IMR-90 (cell line): ENCODE data around the gene AMIGO1. TPM values are rescaled to one million over a fixed set of nuclear protein-coding genes. Genes with fewer than 3 reads are reported as not detected.

Experiments
- ATAC-seq: fragments of 200-7000 bp; cut with Tn5 transposase; 2 replicates; pipeline ENCODE4 v1.9.1; 2020; ENCODE audit warnings: low read depth, mild to moderate bottlenecking, moderate library complexity
- BruUV-seq: library from RNA; stranded (reverse); fragments of 400-500 nt; replicated peaks from 2 replicates; lab custom pipeline; 2021; lab: Mats Ljungman, UMichigan
- CTCF ChIA-PET: fragments of 300-600 bp; formaldehyde crosslinking; extraction: SDS; loops from one replicate; lab custom pipeline; 2021; ENCODE audit warnings: antibody characterized with exemption; lab: Yijun Ruan, JAX
- POLR2A ChIA-PET: fragments of 300-600 bp; sonication (Branson Sonifier 250); formaldehyde crosslinking; loops from one replicate; lab custom pipeline; 2022; ENCODE audit warnings: antibody characterized with exemption; ENCODE audit not compliant: unreplicated experiment; lab: Charles Lee
- DNase-seq: peaks from one replicate; pipeline ENCODE4 v3.0.0; 2013
- H2AFZ ChIP-seq: replicated peaks from 2 replicates; pipeline ENCODE3; 2013; ENCODE audit warnings: low read length, mild to moderate bottlenecking; ENCODE audit not compliant: poor library complexity
- H2AK5ac ChIP-seq: 2 replicates; pipeline ENCODE4 v1.6.1; 2013; ENCODE audit warnings: low read depth, low read length, inconsistent platforms
- H2AK9ac ChIP-seq: replicated peaks from 2 replicates; pipeline ENCODE3; 2013; ENCODE audit warnings: mild to moderate bottlenecking, low read depth, low read length, moderate library complexity; ENCODE audit not compliant: poor library complexity
- H2BK120ac ChIP-seq: 2 replicates; pipeline ENCODE4 v1.6.1; 2013; ENCODE audit warnings: low read depth, low read length, inconsistent platforms
- H2BK15ac ChIP-seq: 3 replicates; pipeline ENCODE4 v1.6.1; 2013; ENCODE audit warnings: low read depth, low read length, inconsistent platforms
- H2BK20ac ChIP-seq: 2 replicates; pipeline ENCODE4 v1.6.1; 2013; ENCODE audit warnings: low read depth, mild to moderate bottlenecking, inconsistent platforms, low read length, moderate library complexity
- H2BK5ac ChIP-seq: 2 replicates; pipeline ENCODE4 v1.6.1; 2013; ENCODE audit warnings: mild to moderate bottlenecking, low read depth, low read length, inconsistent platforms; ENCODE audit not compliant: poor library complexity, severe bottlenecking
- H3K14ac ChIP-seq: replicated peaks from 2 replicates; pipeline ENCODE4 v1.6.1; 2013; ENCODE audit warnings: low read depth, low read length, inconsistent platforms
- H3K18ac ChIP-seq: 2 replicates; pipeline ENCODE4 v1.6.1; 2013; ENCODE audit warnings: low read depth, low read length, control low read depth
- H3K23ac ChIP-seq: 2 replicates; pipeline ENCODE4 v1.6.1; 2013; ENCODE audit warnings: low read depth, low read length, inconsistent platforms
- H3K27ac ChIP-seq: 2 replicates; pipeline ENCODE4 v1.5.1; 2013; ENCODE audit warnings: mild to moderate bottlenecking, control low read depth, low read length; ENCODE audit not compliant: insufficient read depth
- H3K27me3 ChIP-seq: 2 replicates; pipeline ENCODE4 v1.6.1; 2013; ENCODE audit warnings: low read length; ENCODE audit not compliant: control insufficient read depth, insufficient read depth
- H3K36me3 ChIP-seq: 2 replicates; pipeline ENCODE4 v1.6.1; 2013; ENCODE audit warnings: low read length, mixed read lengths; ENCODE audit not compliant: control insufficient read depth, insufficient read depth
- H3K4ac ChIP-seq: 2 replicates; pipeline ENCODE4 v1.6.1; 2013; ENCODE audit warnings: low read depth, low read length, inconsistent platforms
- H3K4me1 ChIP-seq: 2 replicates; pipeline ENCODE4 v1.6.1; 2013; ENCODE audit warnings: low read length, mixed read lengths; ENCODE audit not compliant: control insufficient read depth, insufficient read depth
- H3K4me2 ChIP-seq: 2 replicates; pipeline ENCODE4 v1.6.1; 2013; ENCODE audit warnings: low read depth, mild to moderate bottlenecking, control low read depth, low read length, moderate library complexity
- H3K4me3 ChIP-seq: 2 replicates; pipeline ENCODE4 v1.5.1; 2013; ENCODE audit warnings: low read depth, mild to moderate bottlenecking, control low read depth, low read length, moderate library complexity; ENCODE audit not compliant: insufficient read depth
- H3K56ac ChIP-seq: 2 replicates; pipeline ENCODE4 v1.6.1; 2013; ENCODE audit warnings: low read length, inconsistent platforms; ENCODE audit not compliant: insufficient read depth; ENCODE audit errors: extremely low read depth
- H3K79me1 ChIP-seq, 2 experiments: 2 replicates each; pipeline ENCODE4 v1.6.1; 2013; ENCODE audit warnings: low read length in 2 of 2, inconsistent platforms in 1 of 2, low read depth in 1 of 2
- H3K9ac ChIP-seq: 2 replicates; pipeline ENCODE4 v1.6.1; 2013; ENCODE audit warnings: low read depth, low read length, control low read depth
- H3K9me1 ChIP-seq: 2 replicates; pipeline ENCODE4 v1.6.1; 2013; ENCODE audit warnings: low read length, inconsistent platforms; ENCODE audit not compliant: insufficient read depth
- H3K9me3 ChIP-seq: 2 replicates; pipeline ENCODE4 v1.6.1; 2013; ENCODE audit warnings: low read length; ENCODE audit not compliant: control insufficient read depth, insufficient read depth
- H4K20me1 ChIP-seq: 2 replicates; pipeline ENCODE4 v1.6.1; 2013; ENCODE audit warnings: low read length, inconsistent platforms; ENCODE audit not compliant: insufficient read depth
- H4K5ac ChIP-seq: 2 replicates; pipeline ENCODE4 v1.6.1; 2013; ENCODE audit warnings: mild to moderate bottlenecking, low read depth, low read length, control low read depth
- H4K8ac ChIP-seq, 2 experiments: 2 replicates each; pipeline ENCODE4 v1.6.1; 2013; ENCODE audit warnings: low read depth in 2 of 2, low read length in 2 of 2, control low read depth in 1 of 2, inconsistent platforms in 1 of 2
- H4K91ac ChIP-seq: 2 replicates; pipeline ENCODE4 v1.6.1; 2013; ENCODE audit warnings: low read depth, low read length, inconsistent platforms; ENCODE audit not compliant: insufficient read depth
- CEBPB ChIP-seq: IDR thresholded peaks from 2 replicates; pipeline ENCODE4 v1.6.1; 2012; ENCODE audit warnings: low read depth, low read length, improper control_type of control experiment
- CHD1 ChIP-seq: IDR thresholded peaks from 2 replicates; pipeline ENCODE4 v1.6.1; 2012; ENCODE audit warnings: low read depth, low read length, improper control_type of control experiment
- ELK1 ChIP-seq: fragments of 150-350 bp; IDR thresholded peaks from 2 replicates; pipeline ENCODE4 v1.6.1; 2016; ENCODE audit warnings: low read depth, mild to moderate bottlenecking, low read length, moderate library complexity, borderline replicate concordance
- FOS ChIP-seq: fragments of 150-350 bp; IDR thresholded peaks from 2 replicates; pipeline ENCODE4 v1.6.1; 2016; ENCODE audit warnings: low read depth, low read length
- MAFK ChIP-seq: IDR thresholded peaks from 2 replicates; pipeline ENCODE4 v1.6.1; 2012; ENCODE audit warnings: low read depth, low read length, improper control_type of control experiment
- MAZ ChIP-seq: IDR thresholded peaks from 2 replicates; pipeline ENCODE4 v1.6.1; 2012; ENCODE audit warnings: low read depth, mild to moderate bottlenecking, low read length, improper control_type of control experiment, moderate library complexity, borderline replicate concordance
- MXI1 ChIP-seq: IDR thresholded peaks from 2 replicates; pipeline ENCODE4 v1.6.1; 2012; ENCODE audit warnings: low read depth, mild to moderate bottlenecking, low read length, moderate library complexity, borderline replicate concordance
- NFE2L2 ChIP-seq: fragments of 150-350 bp; IDR thresholded peaks from 2 replicates; pipeline ENCODE4 v1.6.1; 2016; ENCODE audit warnings: low read depth, mild to moderate bottlenecking, low read length
- POLR2A ChIP-seq: IDR thresholded peaks from 2 replicates; pipeline ENCODE4 v1.6.1; 2012; ENCODE audit warnings: mild to moderate bottlenecking, low read depth, low read length
- RAD21 ChIP-seq: IDR thresholded peaks from 2 replicates; pipeline ENCODE4 v1.6.1; 2012; ENCODE audit warnings: low read length, improper control_type of control experiment
- RCOR1 ChIP-seq: IDR thresholded peaks from 2 replicates; pipeline ENCODE4 v1.6.1; 2012; ENCODE audit warnings: mild to moderate bottlenecking, low read length, improper control_type of control experiment; ENCODE audit not compliant: insufficient replicate concordance
- RFX5 ChIP-seq: IDR thresholded peaks from 2 replicates; pipeline ENCODE4 v1.8.0; 2012; ENCODE audit warnings: low read depth, mild to moderate bottlenecking, low read length, moderate library complexity
- SMC3 ChIP-seq: fragments of 150-350 bp; IDR thresholded peaks from 2 replicates; pipeline ENCODE4 v1.6.1; 2016; ENCODE audit warnings: low read depth, mild to moderate bottlenecking, antibody characterized with exemption, low read length, moderate library complexity
- WGBS, 2 experiments: methylation state at CpG; one replicate each; pipeline versions ENCODE4 v1.1.5 to v1.1.7; 2013; ENCODE audit warnings: missing lambda C conversion rate in 2 of 2; ENCODE audit not compliant: insufficient read length in 1 of 2; ENCODE audit errors: extremely low coverage in 2 of 2; 5-methylcytosine and 5-hydroxymethylcytosine counted together
- dilution Hi-C: fragments of 300-500 bp; cut with HindIII; formaldehyde crosslinking; loops from one replicate; pipeline ENCODE4 v1.14.3; 2018; ENCODE audit warnings: low sequenced_read_pairs; ENCODE audit not compliant: unreplicated experiment
- in situ Hi-C: fragments of 300-500 bp; cut with MboI; formaldehyde crosslinking; loops from 3 replicates; pipeline ENCODE4 v1.14.3; 2019; ENCODE audit warnings: low sequenced_read_pairs, inconsistent platforms, mixed read lengths
- intact Hi-C: fragments of 100-400 bp; cut with micrococcal nuclease; formaldehyde crosslinking; loops from 2 replicates; pipeline ENCODE4 v1.10.0; 2022
- polyA plus RNA-seq, 3 experiments: library from polyadenylated mRNA; depleted of rRNA; stranded (reverse); fragments of >200 nt; gene quantifications; 2 replicates each; pipeline ENCODE4 v1.2.3, GENCODE V29; 2012; ENCODE audit warnings: low replicate concordance in 1 of 3
- total RNA-seq: library from RNA; depleted of rRNA; stranded (reverse); fragments of >200 nt; gene quantifications from 2 replicates; pipeline ENCODE4 v1.2.3, GENCODE V29; 2012

Gene AMIGO1
- total and polyA plus RNA-seq, 2 of the 4 experiments (the other 2 are of a cell fraction), result 1.5 to 1.6 TPM

DNA sequence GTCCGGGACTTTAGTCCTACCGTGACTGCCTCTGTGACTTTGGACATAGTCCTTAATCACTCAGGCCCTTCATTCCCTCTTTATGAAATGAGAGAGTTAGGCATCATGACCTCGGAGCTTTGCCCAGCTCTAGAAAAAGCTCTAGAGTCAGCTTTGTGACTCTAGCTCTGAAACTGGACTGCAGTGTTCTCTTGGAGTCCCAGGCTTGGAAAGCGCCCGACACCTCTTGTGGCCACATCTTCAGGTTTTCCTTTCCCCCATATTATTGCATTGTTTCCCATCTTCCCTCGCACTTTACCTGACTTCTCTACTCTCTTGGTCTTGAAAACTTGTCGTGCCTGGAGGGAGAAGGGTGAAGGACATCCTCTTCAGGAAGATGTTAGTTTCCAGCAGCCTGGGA is 12.5 kb upstream of the AMIGO1 start:
- Histone ChIP-seq H4K5ac (no peak overlapping the region), H3K79me1 (no peaks in the 10 kb centered on the region), H3K23ac (no peak overlapping the region), H3K14ac (no peak overlapping the region), H3K36me3 (no peaks in the 10 kb centered on the region), H4K20me1 (no peaks in the 10 kb centered on the region), H2AK5ac (no peak overlapping the region), H3K4ac (no peak overlapping the region), H3K9me3 (no peaks in the 10 kb centered on the region), H3K56ac (no peak overlapping the region), H4K8ac (no peak overlapping the region), H2AK9ac (no peak overlapping the region), H2BK15ac (no peak overlapping the region), H2AFZ (no peak overlapping the region), H2BK5ac (no peak overlapping the region), H4K91ac (no peak overlapping the region), H3K9me1 (no peaks in the 10 kb centered on the region; the same call in 1 of the 2 replicates), H3K27me3 (peaks cover 29% of the 10 kb centered on the region), H3K9ac (no peak overlapping the region), H3K4me2 (no peak overlapping the region), H3K4me1 (no peaks in the 10 kb centered on the region), H3K4me3 (no peak overlapping the region), H2BK20ac (no peak overlapping the region), H2BK120ac (no peak overlapping the region), H3K27ac (no peak overlapping the region), H3K18ac (no peak overlapping the region)
- no TSS peak for BruUV-seq
- in situ Hi-C loops, result no loop called here
- WGBS, 2 experiments, result no CpG with 5 or more reads among the region's 7 CpGs
- intact Hi-C loops, result no loop called here
- dilution Hi-C loops, result no loop called here
- ATAC-seq, result no peak
- no peak for TF ChIP-seq FOS
- TF ChIP-seq CEBPB, result no peak
- no peak for TF ChIP-seq MAFK
- TF ChIP-seq MXI1, result no peak
- no peak for TF ChIP-seq SMC3
- TF ChIP-seq ELK1, result no peak
- no peak for TF ChIP-seq RAD21
- TF ChIP-seq RFX5, result no peak
- TF ChIP-seq POLR2A, result no peak
- TF ChIP-seq MAZ, result no peak
- no peak for TF ChIP-seq CHD1
- no peak for TF ChIP-seq RCOR1
- TF ChIP-seq NFE2L2, result no peak
- DNase-seq, result no peak
- CTCF ChIA-PET, result no interaction called here
- POLR2A ChIA-PET, result no interaction called here
